Measurements from ENCODE around the gene ZEB2.

The ZEB2 gene

GRCh38 chr2:144493027-144493809, 26.7 kb downstream of the ZEB2 start:
- ATAC-seq (ENCODE audit: insufficient read depth, low read depth) (no peak), DNase-seq (no peak)
- H2AFZ ChIP-seq (ENCODE audit: low read depth, low read length), result no peak overlapping the region
- no peaks in the 10 kb centered on the region for H3K36me3 ChIP-seq (ENCODE audit: insufficient read depth, low read length)
- no peaks in the 10 kb centered on the region for H3K9me3 ChIP-seq (ENCODE audit: insufficient read depth, low read length, severe bottlenecking)
- H3K4me1 ChIP-seq (ENCODE audit: insufficient read depth, low read length), result no peaks in the 10 kb centered on the region
- no peak overlapping the region for H3K4me2 ChIP-seq (ENCODE audit: insufficient read depth, low read length)
- no peak overlapping the region for H3K4me3 ChIP-seq (ENCODE audit: low read depth in 1 of 2, low read length in 2 of 2)
- H3K27ac ChIP-seq (ENCODE audit: low read length), result no peak overlapping the region
- TF ChIP-seq CTCF (IDR thresholded peaks at IDR 0.05; ENCODE audit: borderline replicate concordance, extremely low read depth, low read length, poor library complexity, severe bottlenecking), result no peak
- TF ChIP-seq EZH2 (IDR thresholded peaks at IDR 0.05; ENCODE audit: borderline replicate concordance, low read depth, low read length, severe bottlenecking), result no peak
- 0 out of 2 replicates have a peak, but pooled peaks cover 3% of the 10 kb centered on the region for H4K20me1 ChIP-seq (ENCODE audit: insufficient read depth, low read length)
- no peak overlapping the region for H3K9ac ChIP-seq (ENCODE audit: low read depth, low read length)
- peaks cover 18% of the 10 kb centered on the region; the same call in 1 of the 2 replicates for H3K79me2 ChIP-seq (ENCODE audit: insufficient read depth, low read length)
- no peaks in the 10 kb centered on the region for H3K27me3 ChIP-seq (ENCODE audit: insufficient read depth, low read length, poor library complexity)

DNA sequence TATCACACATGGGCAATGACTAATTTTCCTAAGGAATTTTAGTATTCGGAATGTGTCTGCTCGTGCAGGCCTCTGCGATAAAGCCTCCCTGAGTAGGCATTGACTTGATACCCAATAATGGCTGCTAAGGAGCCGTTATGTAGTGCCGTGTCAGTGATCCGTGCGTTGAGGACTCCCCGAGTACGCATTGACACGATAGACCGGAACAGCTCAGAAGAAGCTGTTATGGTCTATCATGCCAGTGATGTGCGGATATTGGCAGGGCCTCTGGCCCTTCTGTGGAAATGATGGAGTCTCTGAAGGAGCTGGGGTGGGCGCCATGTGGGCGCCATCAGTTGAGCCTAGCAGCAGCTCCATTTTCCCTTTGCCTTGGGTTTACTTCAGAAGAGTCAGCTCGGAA, 29.1 kb downstream of the ZEB2 start:
- Histone ChIP-seq H3K27me3 (ENCODE audit: insufficient read depth, low read length, poor library complexity) (no peaks in the 10 kb centered on the region), H3K4me3 (ENCODE audit: low read depth in 1 of 2, low read length in 2 of 2) (no peak overlapping the region), H2AFZ (ENCODE audit: low read depth, low read length) (no peak overlapping the region), H3K27ac (ENCODE audit: low read length) (no peak overlapping the region), H3K9me3 (ENCODE audit: insufficient read depth, low read length, severe bottlenecking) (no peaks in the 10 kb centered on the region), H4K20me1 (ENCODE audit: insufficient read depth, low read length) (0 out of 2 replicates have a peak, but pooled peaks cover 3% of the 10 kb centered on the region), H3K9ac (ENCODE audit: low read depth, low read length) (no peak overlapping the region), H3K79me2 (ENCODE audit: insufficient read depth, low read length) (peaks cover 5% of the 10 kb centered on the region; the same call in 1 of the 2 replicates), H3K4me1 (ENCODE audit: insufficient read depth, low read length) (no peaks in the 10 kb centered on the region), H3K4me2 (ENCODE audit: insufficient read depth, low read length) (no peak overlapping the region), H3K36me3 (ENCODE audit: insufficient read depth, low read length) (no peaks in the 10 kb centered on the region)
- ATAC-seq (ENCODE audit: insufficient read depth, low read depth) (no peak), DNase-seq (no peak)
- TF ChIP-seq EZH2 (IDR thresholded peaks at IDR 0.05; ENCODE audit: borderline replicate concordance, low read depth, low read length, severe bottlenecking) (no peak), CTCF (IDR thresholded peaks at IDR 0.05; ENCODE audit: borderline replicate concordance, extremely low read depth, low read length, poor library complexity, severe bottlenecking) (no peak)

GRCh38 chr2:144490017-144490416, 29.9 kb downstream of the ZEB2 start:
- H2AFZ ChIP-seq (ENCODE audit: low read depth, low read length), result no peak overlapping the region
- no peaks in the 10 kb centered on the region for H3K9me3 ChIP-seq (ENCODE audit: insufficient read depth, low read length, severe bottlenecking)
- no peak overlapping the region for H3K4me2 ChIP-seq (ENCODE audit: insufficient read depth, low read length)
- DNase-seq, result no peak
- 0 out of 2 replicates have a peak, but pooled peaks cover 3% of the 10 kb centered on the region for H4K20me1 ChIP-seq (ENCODE audit: insufficient read depth, low read length)
- H3K36me3 ChIP-seq (ENCODE audit: insufficient read depth, low read length), result no peaks in the 10 kb centered on the region
- no peak overlapping the region for H3K27ac ChIP-seq (ENCODE audit: low read length)
- H3K27me3 ChIP-seq (ENCODE audit: insufficient read depth, low read length, poor library complexity), result no peaks in the 10 kb centered on the region
- no peak for TF ChIP-seq EZH2 (IDR thresholded peaks at IDR 0.05; ENCODE audit: borderline replicate concordance, low read depth, low read length, severe bottlenecking)
- TF ChIP-seq CTCF (IDR thresholded peaks at IDR 0.05; ENCODE audit: borderline replicate concordance, extremely low read depth, low read length, poor library complexity, severe bottlenecking), result no peak
- no peak overlapping the region for H3K4me3 ChIP-seq (ENCODE audit: low read depth in 1 of 2, low read length in 2 of 2)
- no peaks in the 10 kb centered on the region for H3K4me1 ChIP-seq (ENCODE audit: insufficient read depth, low read length)
- no peak overlapping the region for H3K9ac ChIP-seq (ENCODE audit: low read depth, low read length)
- H3K79me2 ChIP-seq (ENCODE audit: insufficient read depth, low read length), result peaks cover 2% of the 10 kb centered on the region; the same call in 1 of the 2 replicates
- no peak for ATAC-seq (ENCODE audit: insufficient read depth, low read depth)
